ENCODE data around the gene SLC6A2. TPM values are rescaled to one million over a fixed set of nuclear protein-coding genes. Genes with fewer than 3 reads are reported as not detected.

SLC6A2 gene
- total and polyA plus RNA-seq, 8 donors: 0.09 to 0.52 (median 0.25) TPM; not detected in 5

- TF ChIP-seq, protein P1, sequence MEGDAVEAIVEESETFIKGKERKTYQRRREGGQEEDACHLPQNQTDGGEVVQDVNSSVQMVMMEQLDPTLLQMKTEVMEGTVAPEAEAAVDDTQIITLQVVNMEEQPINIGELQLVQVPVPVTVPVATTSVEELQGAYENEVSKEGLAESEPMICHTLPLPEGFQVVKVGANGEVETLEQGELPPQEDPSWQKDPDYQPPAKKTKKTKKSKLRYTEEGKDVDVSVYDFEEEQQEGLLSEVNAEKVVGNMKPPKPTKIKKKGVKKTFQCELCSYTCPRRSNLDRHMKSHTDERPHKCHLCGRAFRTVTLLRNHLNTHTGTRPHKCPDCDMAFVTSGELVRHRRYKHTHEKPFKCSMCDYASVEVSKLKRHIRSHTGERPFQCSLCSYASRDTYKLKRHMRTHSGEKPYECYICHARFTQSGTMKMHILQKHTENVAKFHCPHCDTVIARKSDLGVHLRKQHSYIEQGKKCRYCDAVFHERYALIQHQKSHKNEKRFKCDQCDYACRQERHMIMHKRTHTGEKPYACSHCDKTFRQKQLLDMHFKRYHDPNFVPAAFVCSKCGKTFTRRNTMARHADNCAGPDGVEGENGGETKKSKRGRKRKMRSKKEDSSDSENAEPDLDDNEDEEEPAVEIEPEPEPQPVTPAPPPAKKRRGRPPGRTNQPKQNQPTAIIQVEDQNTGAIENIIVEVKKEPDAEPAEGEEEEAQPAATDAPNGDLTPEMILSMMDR (IDR thresholded peaks at IDR 0.05): no peak
- ATAC-seq (no peak), FAIRE-seq (no peak), DNase-seq (no peak)
- Histone ChIP-seq H3K36me3 (no peaks in the 10 kb centered on the region), H3K9me3 (no peaks in the 10 kb centered on the region), H3K27me3 (no peaks in the 10 kb centered on the region), H3K27ac (no peak overlapping the region), H3K4me1 (no peaks in the 10 kb centered on the region), H3K4me3 (no peak overlapping the region)
- WGBS, 2 donors: 68 to 71% methylated on average over 6 of the region's 6 CpGs
- intact Hi-C loops (cut with DNase I): no loop called here
Measured at GRCh38 chr16:55628306-55628968, 27.4 kb upstream of the SLC6A2 start.

DNA sequence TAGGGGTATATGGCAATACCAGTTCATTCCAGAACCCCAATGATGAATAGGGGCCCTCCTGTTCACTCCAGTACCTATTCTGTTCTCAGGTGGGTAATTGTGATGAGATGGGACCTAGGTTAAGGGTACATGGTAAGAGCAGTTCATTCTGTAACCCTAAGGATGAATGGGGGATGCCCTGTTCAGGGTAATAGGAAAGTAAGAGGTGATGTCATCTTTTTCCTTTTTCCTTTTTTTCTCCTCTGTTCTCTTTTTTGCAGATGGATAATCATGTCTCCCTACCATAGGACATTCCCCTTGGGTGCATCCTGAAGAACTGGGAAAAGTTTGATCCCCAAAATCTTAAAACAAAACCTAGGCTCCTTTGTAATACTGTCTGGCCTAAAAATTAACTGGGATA, 25.0 kb upstream of the SLC6A2 start:
- no peak overlapping the region for H3K27ac ChIP-seq

DNA sequence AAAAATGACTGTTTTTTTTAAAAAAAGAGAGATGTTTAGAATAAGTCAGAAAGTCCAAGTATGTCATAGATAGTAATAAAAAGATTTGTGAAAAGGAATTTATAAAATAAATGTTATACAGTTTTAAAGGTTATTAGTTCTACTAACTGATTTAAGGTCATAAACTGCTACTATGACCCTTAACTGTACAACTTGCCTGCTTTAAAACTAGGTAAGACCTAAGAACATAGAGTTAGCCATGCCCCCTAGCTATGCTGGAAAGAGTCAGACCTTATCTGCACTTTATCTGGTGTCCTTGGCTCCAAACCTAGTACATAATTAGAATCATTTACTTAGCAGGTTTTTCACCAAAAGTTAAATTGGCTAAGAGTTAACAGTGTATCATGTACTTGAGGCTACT, 23.5 kb upstream of the SLC6A2 start:
- FAIRE-seq: no peak
- intact Hi-C loops (cut with DNase I): no loop called here
- TF ChIP-seq, protein P1 (IDR thresholded peaks at IDR 0.05): no peak
- Histone ChIP-seq H3K27ac (no peak overlapping the region), H3K4me1 (no peaks in the 10 kb centered on the region), H3K27me3 (no peaks in the 10 kb centered on the region), H3K9me3 (no peaks in the 10 kb centered on the region), H3K36me3 (no peaks in the 10 kb centered on the region), H3K4me3 (no peak overlapping the region)
- ATAC-seq: no peak
- no peak for DNase-seq

More for the DNA sequence above, 25.0 kb upstream of the SLC6A2 start:
- no peaks in the 10 kb centered on the region for H3K36me3 ChIP-seq
- H3K4me3 ChIP-seq: no peak overlapping the region
- H3K27me3 ChIP-seq: no peaks in the 10 kb centered on the region
- DNase-seq (no peak), ATAC-seq (no peak), FAIRE-seq (no peak)
- no peaks in the 10 kb centered on the region for H3K9me3 ChIP-seq
- no peaks in the 10 kb centered on the region for H3K4me1 ChIP-seq
- TF ChIP-seq, protein P1 (IDR thresholded peaks at IDR 0.05): no peak
- intact Hi-C loops (cut with DNase I): no loop called here

DNA sequence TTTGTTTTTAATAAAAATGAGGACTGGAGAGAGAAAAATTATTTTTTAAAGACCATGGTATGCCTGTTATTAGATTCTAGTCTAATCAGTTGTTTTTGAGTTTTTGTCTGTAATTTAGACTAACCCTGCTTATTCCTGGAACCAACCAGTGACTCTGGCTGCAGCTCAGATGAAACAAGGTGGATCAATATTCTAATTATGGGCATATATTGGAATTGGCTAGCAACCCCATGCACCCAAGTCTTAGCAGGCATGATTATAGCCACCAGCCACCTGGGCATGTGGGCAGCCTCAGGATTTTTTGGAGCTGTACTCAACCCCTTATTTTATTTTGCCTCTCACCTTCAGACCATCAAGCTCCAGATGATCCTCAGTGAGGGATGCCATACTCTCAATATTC, 21.6 kb upstream of the SLC6A2 start:
- Histone ChIP-seq H3K9me3 (no peaks in the 10 kb centered on the region), H3K4me1 (no peaks in the 10 kb centered on the region), H3K27ac (no peak overlapping the region), H3K36me3 (no peaks in the 10 kb centered on the region), H3K27me3 (no peaks in the 10 kb centered on the region), H3K4me3 (no peak overlapping the region)
- TF ChIP-seq, protein P1 (IDR thresholded peaks at IDR 0.05): no peak
- intact Hi-C loops (cut with DNase I): no loop called here
- no peak for FAIRE-seq
- ATAC-seq: no peak
- no peak for DNase-seq

DNA sequence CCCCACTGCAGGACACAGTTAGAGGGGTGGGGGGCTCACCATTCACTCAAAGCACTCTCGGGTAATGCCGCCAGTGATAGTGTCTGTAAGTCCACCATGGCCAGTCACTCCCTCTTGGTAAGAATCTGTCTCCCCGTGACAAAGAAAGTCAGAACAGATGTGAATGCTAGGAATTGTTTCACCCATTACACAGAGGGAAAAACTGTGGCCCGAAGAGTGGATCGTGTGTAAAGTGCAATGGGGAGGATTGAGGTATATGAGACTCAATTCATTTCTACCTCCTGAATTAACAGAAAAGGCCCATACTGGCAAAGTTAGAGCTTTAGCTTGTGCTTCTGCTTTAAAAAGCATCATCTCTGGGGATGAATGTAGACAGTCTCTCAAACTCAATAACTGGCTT, 17.5 kb upstream of the SLC6A2 start:
- no peak overlapping the region for H3K4me3 ChIP-seq
- no peak for FAIRE-seq
- intact Hi-C loops (cut with DNase I): no loop called here
- TF ChIP-seq, protein P1 (IDR thresholded peaks at IDR 0.05): no peak
- no peak overlapping the region for H3K27ac ChIP-seq
- H3K4me1 ChIP-seq: no peaks in the 10 kb centered on the region
- no peaks in the 10 kb centered on the region for H3K9me3 ChIP-seq
- ATAC-seq: no peak
- WGBS, 2 donors: 78 to 87% methylated on average over 5 of the region's 5 CpGs
- no peak for DNase-seq
- no peaks in the 10 kb centered on the region for H3K36me3 ChIP-seq
- no peaks in the 10 kb centered on the region for H3K27me3 ChIP-seq

All from pancreas (tissue), 10 donors.